Type B pancreatic cell (in vitro differentiated cells): ENCODE measurements around the gene HVCN1. TPM values are rescaled to one million over a fixed set of nuclear protein-coding genes. Genes with fewer than 3 reads are reported as not detected.
"Not testable (repeated sequence)": the region's sequence is repeated elsewhere in the genome, so short reads cannot be mapped to it uniquely, and the experiment has no call there.

ENCODE experiments used
- DNase-seq: peaks from one replicate; pipeline ENCODE4 v3.0.0; 2021; ENCODE audit warnings: mixed read lengths; ENCODE audit not compliant: unreplicated experiment; ENCODE audit errors: extremely low spot score
- H3K27ac Mint-ChIP-seq: 2 replicates; pipeline ENCODE4 v1.8.0; 2021; ENCODE audit warnings: mild to moderate bottlenecking, mixed read lengths
- H3K27me3 Mint-ChIP-seq: 2 replicates; pipeline ENCODE4 v1.8.0; 2021; ENCODE audit warnings: mixed read lengths
- H3K36me3 Mint-ChIP-seq: 2 replicates; pipeline ENCODE4 v1.8.0; 2021; ENCODE audit warnings: mixed read lengths
- H3K4me1 Mint-ChIP-seq: one replicate; pipeline ENCODE4 v1.8.0; 2021; ENCODE audit warnings: mixed read lengths; ENCODE audit not compliant: unreplicated experiment
- H3K4me3 Mint-ChIP-seq: 2 replicates; pipeline ENCODE4 v1.8.0; 2021; ENCODE audit warnings: mild to moderate bottlenecking, mixed read lengths
- H3K9me3 Mint-ChIP-seq: 2 replicates; pipeline ENCODE4 v1.8.0; 2021; ENCODE audit warnings: mixed read lengths
- CTCF ChIP-seq: fragments of 200-600 bp; sonication (generic); conservative IDR thresholded peaks from 2 replicates; pipeline ENCODE4 v1.5.0; 2021; ENCODE audit warnings: antibody characterized with exemption, mild to moderate bottlenecking
- total RNA-seq: library from RNA; stranded (reverse); gene quantifications from 2 replicates; pipeline ENCODE4 v1.2.1, GENCODE V29; 2021; ENCODE audit warnings: low replicate concordance

The HVCN1 gene
- total RNA-seq, 1 donor from 2014 or later = 3.1 TPM

GRCh38 chr12:110661337-110661972 lies 27.5 kb downstream of the HVCN1 start:
- Mint-ChIP-seq H3K27me3 (no peaks in the 10 kb centered on the region), H3K4me1 (peaks cover 20% of the 10 kb centered on the region), H3K36me3 (no peaks in the 10 kb centered on the region), H3K27ac (no peak overlapping the region), H3K9me3 (no peaks in the 10 kb centered on the region), H3K4me3 (no peak overlapping the region)
- no peak for TF ChIP-seq CTCF
- no peak for DNase-seq

- DNase-seq = no peak
- H3K4me1 Mint-ChIP-seq = peaks cover 20% of the 10 kb centered on the region
- H3K4me3 Mint-ChIP-seq = no peak overlapping the region
- no peak overlapping the region for H3K27ac Mint-ChIP-seq
- no peak for TF ChIP-seq CTCF
- H3K9me3 Mint-ChIP-seq = no peaks in the 10 kb centered on the region
- no peaks in the 10 kb centered on the region for H3K27me3 Mint-ChIP-seq
- H3K36me3 Mint-ChIP-seq = peaks cover 4% of the 10 kb centered on the region
Observed at GRCh38 chr12:110658878-110659277, 30.0 kb downstream of the HVCN1 start.

GRCh38 chr12:110658242-110658641 lies 30.7 kb downstream of the HVCN1 start:
- DNase-seq = no peak
- no peaks in the 10 kb centered on the region for H3K27me3 Mint-ChIP-seq
- peaks cover 4% of the 10 kb centered on the region for H3K36me3 Mint-ChIP-seq
- no peak overlapping the region for H3K4me3 Mint-ChIP-seq
- no peak overlapping the region for H3K27ac Mint-ChIP-seq
- H3K4me1 Mint-ChIP-seq = peaks cover 20% of the 10 kb centered on the region
- TF ChIP-seq CTCF = no peak
- no peaks in the 10 kb centered on the region for H3K9me3 Mint-ChIP-seq

- Mint-ChIP-seq H3K27ac (no peak overlapping the region), H3K36me3 (peaks cover 4% of the 10 kb centered on the region), H3K4me1 (peaks cover 20% of the 10 kb centered on the region), H3K4me3 (no peak overlapping the region), H3K9me3 (no peaks in the 10 kb centered on the region), H3K27me3 (no peaks in the 10 kb centered on the region)
- DNase-seq = no peak
- no peak for TF ChIP-seq CTCF
Observed at GRCh38 chr12:110657747-110658146, 31.2 kb downstream of the HVCN1 start.

GRCh38 chr12:110656071-110656655 lies 32.8 kb downstream of the HVCN1 start:
- Mint-ChIP-seq H3K27me3 (no peaks in the 10 kb centered on the region), H3K4me3 (no peak overlapping the region), H3K36me3 (peaks cover 7% of the 10 kb centered on the region), H3K9me3 (no peaks in the 10 kb centered on the region), H3K27ac (no peak overlapping the region), H3K4me1 (peaks cover 20% of the 10 kb centered on the region)
- no peak for TF ChIP-seq CTCF
- no peak for DNase-seq

- Mint-ChIP-seq H3K36me3 (peaks cover 11% of the 10 kb centered on the region), H3K4me1 (peaks cover 20% of the 10 kb centered on the region)
- DNase-seq, H3K4me3 Mint-ChIP-seq, H3K9me3 Mint-ChIP-seq, H3K27me3 Mint-ChIP-seq, H3K27ac Mint-ChIP-seq: not testable (repeated sequence)
Observed at GRCh38 chr12:110654238-110654637, 34.7 kb downstream of the HVCN1 start.
